ENCODE results near the gene PLA2G1B. TPM values are rescaled to one million over a fixed set of nuclear protein-coding genes. Genes with fewer than 3 reads are reported as not detected.

PLA2G1B gene
- total and polyA plus RNA-seq, 8 donors: 1.1 to 76.9 (median 1.8) TPM

Other genes with a start within 250 kb of the PLA2G1B start
- gene RAB35, start 211.0 kb downstream of the PLA2G1B start, total RNA-seq: 10 to 100 TPM; 37.6 to 54.2 TPM
- gene RAB35, start 211.0 kb downstream of the PLA2G1B start, polyA plus RNA-seq (ENCODE audit: insufficient read length in 6 of 6): 10 to 100 TPM; 35.1 to 43.2 (median 39.2) TPM
- gene GCN1, start 133.1 kb downstream of the PLA2G1B start, total RNA-seq: 10 to 100 TPM; 69.2 to 89.4 TPM
- gene GCN1, start 133.1 kb downstream of the PLA2G1B start, polyA plus RNA-seq (ENCODE audit: insufficient read length in 6 of 6): 10 to 100 TPM; 51.8 to 66.1 (median 56.0) TPM
- 1,000 to 10,000 TPM; 1,565 to 1,940 TPM for gene RPLP0, start 126.7 kb downstream of the PLA2G1B start, total RNA-seq
- gene RPLP0, start 126.7 kb downstream of the PLA2G1B start, polyA plus RNA-seq (ENCODE audit: insufficient read length in 6 of 6): 1,000 to 10,000 TPM; 3,134 to 3,748 (median 3,582) TPM
- gene PXN, start 62.0 kb downstream of the PLA2G1B start, total RNA-seq: 100 to 1,000 TPM in 1 of 2 donors, 10 to 100 TPM in 1; 90.7 to 111 TPM
- 10 to 100 TPM; 56.5 to 71.3 (median 64.3) TPM for gene PXN, start 62.0 kb downstream of the PLA2G1B start, polyA plus RNA-seq (ENCODE audit: insufficient read length in 6 of 6)
- 1,000 to 10,000 TPM; 6,889 to 7,719 TPM for gene RNU4-2, start 35.9 kb downstream of the PLA2G1B start, total RNA-seq
- gene RNU4-2, start 35.9 kb downstream of the PLA2G1B start, polyA plus RNA-seq (ENCODE audit: insufficient read length in 6 of 6): 10 to 100 TPM in 1 of 6 donors, 1 to 10 TPM in 2, not detected in 3; 1.3 to 14.9 (median 1.5) TPM
- gene RNU4-1, start 34.5 kb downstream of the PLA2G1B start, total RNA-seq: 1,000 to 10,000 TPM; 3,185 to 3,518 TPM
- 1 to 10 TPM in 1 of 6 donors, not detected in 5; 1.8 TPM for gene RNU4-1, start 34.5 kb downstream of the PLA2G1B start, polyA plus RNA-seq (ENCODE audit: insufficient read length in 6 of 6)
- 1 to 10 TPM; 1.7 to 2.3 TPM for gene SIRT4, start 25.5 kb downstream of the PLA2G1B start, total RNA-seq
- gene SIRT4, start 25.5 kb downstream of the PLA2G1B start, polyA plus RNA-seq (ENCODE audit: insufficient read length in 6 of 6): 1 to 10 TPM; 2.2 to 3.8 (median 3.0) TPM
- gene MSI1, start 41.4 kb upstream of the PLA2G1B start, total RNA-seq: 1 to 10 TPM in 1 of 2 donors, under 1 TPM in 1; 0.60 to 1.3 TPM
- 10 to 100 TPM; 12.9 to 19.3 (median 17.1) TPM for gene MSI1, start 41.4 kb upstream of the PLA2G1B start, polyA plus RNA-seq (ENCODE audit: insufficient read length in 6 of 6)
- 100 to 1,000 TPM; 308 to 311 TPM for gene COX6A1, start 110.3 kb upstream of the PLA2G1B start, total RNA-seq
- 100 to 1,000 TPM; 187 to 217 (median 212) TPM for gene COX6A1, start 110.3 kb upstream of the PLA2G1B start, polyA plus RNA-seq (ENCODE audit: insufficient read length in 6 of 6)
- 10 to 100 TPM; 21.9 to 29.1 TPM for gene TRIAP1, start 118.6 kb upstream of the PLA2G1B start, total RNA-seq
- 10 to 100 TPM; 35.1 to 42.4 (median 37.5) TPM for gene TRIAP1, start 118.6 kb upstream of the PLA2G1B start, polyA plus RNA-seq (ENCODE audit: insufficient read length in 6 of 6)
- gene GATC, start 118.7 kb upstream of the PLA2G1B start, total RNA-seq: 10 to 100 TPM; 30.1 TPM
- gene GATC, start 118.7 kb upstream of the PLA2G1B start, polyA plus RNA-seq (ENCODE audit: insufficient read length in 6 of 6): 10 to 100 TPM; 31.0 to 33.3 (median 31.8) TPM
- gene SRSF9, start 142.0 kb upstream of the PLA2G1B start, total RNA-seq: 100 to 1,000 TPM; 120 to 136 TPM
- gene SRSF9, start 142.0 kb upstream of the PLA2G1B start, polyA plus RNA-seq (ENCODE audit: insufficient read length in 6 of 6): 100 to 1,000 TPM; 192 to 225 (median 202) TPM
- gene DYNLL1, start 168.3 kb upstream of the PLA2G1B start, total RNA-seq: 100 to 1,000 TPM; 342 to 352 TPM
- 100 to 1,000 TPM; 352 to 436 (median 384) TPM for gene DYNLL1, start 168.3 kb upstream of the PLA2G1B start, polyA plus RNA-seq (ENCODE audit: insufficient read length in 6 of 6)
- 10 to 100 TPM; 23.1 to 27.9 TPM for gene COQ5, start 201.4 kb upstream of the PLA2G1B start, total RNA-seq
- gene COQ5, start 201.4 kb upstream of the PLA2G1B start, polyA plus RNA-seq (ENCODE audit: insufficient read length in 6 of 6): 10 to 100 TPM; 44.5 to 58.8 (median 51.9) TPM
- gene RNF10, start 206.6 kb upstream of the PLA2G1B start, total RNA-seq: 100 to 1,000 TPM; 208 to 218 TPM
- 100 to 1,000 TPM; 155 to 251 (median 222) TPM for gene RNF10, start 206.6 kb upstream of the PLA2G1B start, polyA plus RNA-seq (ENCODE audit: insufficient read length in 6 of 6)

All from left lung (tissue), 8 donors.